K562 (cell line): Measurements from ENCODE around the gene POLD4. TPM values are rescaled to one million over a fixed set of nuclear protein-coding genes. Genes with fewer than 3 reads are reported as not detected.

ENCODE experiments used
- DNMT1 ChIP-seq: fragments of 450-650 bp; IDR thresholded peaks from 2 replicates; pipeline ENCODE4 v1.6.1; 2016; ENCODE audit warnings: antibody characterized with exemption, mild to moderate bottlenecking
- ELF1 ChIP-seq: fragments of 200-800 bp; sonication (Bioruptor generic); IDR thresholded peaks from 2 replicates; pipeline ENCODE4 v1.6.1; 2016; ENCODE audit warnings: missing genetic modification characterization, missing compliant biosample characterization
- ELF4 ChIP-seq: fragments of 450-650 bp; formaldehyde crosslinking; IDR thresholded peaks from 2 replicates; pipeline ENCODE4 v1.4.0; 2022; ENCODE audit warnings: missing genetic modification characterization
- FUS ChIP-seq: fragments of 200-400 bp; formaldehyde crosslinking; optimal IDR thresholded peaks from 2 replicates; pipeline ENCODE3; 2017; ENCODE audit warnings: low read depth, low read length
- HCFC1 ChIP-seq: IDR thresholded peaks from 2 replicates; pipeline ENCODE4 v1.6.1; 2012; ENCODE audit warnings: low read depth, low read length, improper control_type of control experiment
- HDAC2 ChIP-seq: fragments of 450-650 bp; IDR thresholded peaks from 2 replicates; pipeline ENCODE4 v1.6.1; 2016; ENCODE audit warnings: mild to moderate bottlenecking
- KDM1A ChIP-seq, 2 experiments: fragments of 450-650 bp; IDR thresholded peaks; 2 replicates each; pipeline ENCODE4 v1.6.1; 2016; ENCODE audit warnings: mild to moderate bottlenecking in 2 of 2
- KLF16 ChIP-seq: IDR thresholded peaks from 2 replicates; pipeline ENCODE4 v1.6.1; 2016; ENCODE audit warnings: antibody characterized with exemption
- KLF6 ChIP-seq: fragments of 250-450 bp; sonication (Bioruptor Pico); IDR thresholded peaks from 2 replicates; pipeline ENCODE4 v1.4.0; 2020; ENCODE audit warnings: mild to moderate bottlenecking, moderate library complexity, borderline replicate concordance
- PHF20 ChIP-seq: fragments of 450-650 bp; IDR thresholded peaks from 2 replicates; pipeline ENCODE4 v1.6.1; 2018; ENCODE audit not compliant: partially characterized antibody
- PPARD ChIP-seq: fragments of 250-450 bp; sonication (Bioruptor Pico); IDR thresholded peaks from 2 replicates; pipeline ENCODE4 v1.8.0; 2022; ENCODE audit warnings: inconsistent platforms, mild to moderate bottlenecking, moderate library complexity
- PTTG1 ChIP-seq: fragments of 450-650 bp; IDR thresholded peaks from 2 replicates; pipeline ENCODE4 v1.6.1; 2016; ENCODE audit warnings: low read depth, mild to moderate bottlenecking, missing genetic modification characterization, missing compliant biosample characterization
- ZNF431 ChIP-seq: sonication (generic); formaldehyde crosslinking; IDR thresholded peaks from 2 replicates; pipeline ENCODE4 v1.8.0; 2022; ENCODE audit warnings: mild to moderate bottlenecking, missing genetic modification reagents
- polyA plus RNA-seq, 8 experiments: library from polyadenylated mRNA; depleted of rRNA in 4 of 8; stranded (reverse) in 5 of 8; unstranded in 3 of 8; fragments of >200 nt; fragmentation: Nextera tagmentation in 2 of 8; fragmentation: Illumina TruSeq in 1 of 8; extraction: Ambion mirVana in 2 of 8; extraction: Trizol in 1 of 8; gene quantifications; 2 replicates each; pipeline versions ENCODE4 v1.2.1 to v1.2.3, GENCODE V29; 2011 to 2014; ENCODE audit warnings: inconsistent platforms in 1 of 8, missing spikeins in 1 of 8
- total RNA-seq, 7 experiments: library from RNA; depleted of rRNA in 6 of 7; stranded (reverse); fragments of >200 nt in 6 of 7; fragmentation: Illumina TruSeq in 2 of 7; extraction: Trizol in 2 of 7; gene quantifications; 2 replicates each; pipeline versions ENCODE4 v1.2.1 to v1.2.3, GENCODE V29; 2011 to 2021; ENCODE audit warnings: low replicate concordance in 1 of 7
- TF ChIP-seq, protein P1 (sequence below): fragments of 450-650 bp; formaldehyde crosslinking; IDR thresholded peaks from 2 replicates; pipeline ENCODE4 v1.4.0; 2020; ENCODE audit warnings: mild to moderate bottlenecking, moderate library complexity
- TF ChIP-seq, protein P2 (sequence below): fragments of 250-450 bp; sonication (Bioruptor Pico); IDR thresholded peaks from 2 replicates; pipeline ENCODE4 v1.4.0; 2020; ENCODE audit warnings: borderline replicate concordance
- TF ChIP-seq, protein P3 (sequence below): fragments of 250-450 bp; sonication (Bioruptor Pico); IDR thresholded peaks from 2 replicates; pipeline ENCODE4 v1.5.0; 2021
- TF ChIP-seq, protein P4 (sequence below): fragments of 450-650 bp; IDR thresholded peaks from 2 replicates; pipeline ENCODE4 v1.6.1; 2018; ENCODE audit not compliant: partially characterized antibody

Gene POLD4
- total and polyA plus RNA-seq, 9 of the 15 experiments (the other 6 are each of a cell fraction or from before 2014, with no cell fraction given): 5.8 to 64.5 (median 18.3) TPM

DNA sequence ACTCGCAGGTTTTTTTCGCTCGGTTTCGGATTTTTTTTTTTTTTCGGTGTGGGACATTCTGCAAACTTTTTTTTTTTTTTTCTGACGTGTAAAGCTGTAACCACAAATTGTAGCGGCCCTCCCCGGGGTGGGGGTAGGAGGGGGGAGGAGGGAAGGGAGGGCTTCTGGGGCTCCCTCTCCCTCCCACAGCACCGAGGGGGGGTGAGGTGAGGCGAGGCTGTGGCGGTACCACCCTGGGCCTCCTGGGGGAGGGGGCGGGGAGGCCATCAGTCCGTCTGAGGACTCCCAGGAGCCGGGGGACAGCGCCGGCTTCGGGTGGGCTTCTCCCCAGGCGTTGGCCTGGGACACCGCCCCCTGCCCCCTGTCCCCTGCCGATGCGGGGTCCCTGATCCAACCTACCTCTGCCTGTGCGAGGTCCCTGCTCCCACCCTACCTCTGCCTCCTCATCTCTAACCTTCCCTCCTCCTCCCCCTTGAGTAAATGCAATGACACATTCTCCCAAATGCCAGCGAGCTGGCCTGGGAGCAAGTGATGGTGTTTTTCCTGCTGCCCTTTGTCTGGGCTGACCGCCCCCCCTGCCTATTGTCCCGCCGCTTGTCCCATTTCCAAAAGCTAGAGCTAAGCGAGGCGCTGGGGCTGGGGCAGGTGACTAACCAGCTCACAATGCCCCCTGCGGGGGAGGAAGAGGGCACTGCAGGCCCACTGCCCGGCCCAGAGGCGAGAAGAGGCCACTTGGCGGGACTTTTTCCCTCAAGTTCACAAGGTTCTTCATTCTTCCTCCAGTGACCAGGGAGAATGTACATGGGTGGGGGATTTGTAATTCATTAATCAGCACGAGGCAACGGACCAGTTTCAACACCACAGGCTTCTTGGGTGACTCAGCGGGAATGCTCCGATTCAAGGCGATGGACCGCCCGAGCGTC is 20.6 kb upstream of the POLD4 start (continued):
- TF ChIP-seq KDM1A (IDR thresholded peaks at IDR 0.05): peak in 1 of 2 experiments; percentile 78; a peak in 2 of 4 replicates
- TF ChIP-seq ELF4 (CRISPR knock-in tag): no peak
- TF ChIP-seq, protein P1, sequence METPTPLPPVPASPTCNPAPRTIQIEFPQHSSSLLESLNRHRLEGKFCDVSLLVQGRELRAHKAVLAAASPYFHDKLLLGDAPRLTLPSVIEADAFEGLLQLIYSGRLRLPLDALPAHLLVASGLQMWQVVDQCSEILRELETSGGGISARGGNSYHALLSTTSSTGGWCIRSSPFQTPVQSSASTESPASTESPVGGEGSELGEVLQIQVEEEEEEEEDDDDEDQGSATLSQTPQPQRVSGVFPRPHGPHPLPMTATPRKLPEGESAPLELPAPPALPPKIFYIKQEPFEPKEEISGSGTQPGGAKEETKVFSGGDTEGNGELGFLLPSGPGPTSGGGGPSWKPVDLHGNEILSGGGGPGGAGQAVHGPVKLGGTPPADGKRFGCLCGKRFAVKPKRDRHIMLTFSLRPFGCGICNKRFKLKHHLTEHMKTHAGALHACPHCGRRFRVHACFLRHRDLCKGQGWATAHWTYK (CRISPR knock-in tag): no peak
- no peak for TF ChIP-seq FUS
- TF ChIP-seq HDAC2: peak; percentile 49
- TF ChIP-seq PPARD (CRISPR knock-in tag): no peak
- TF ChIP-seq, protein P2, sequence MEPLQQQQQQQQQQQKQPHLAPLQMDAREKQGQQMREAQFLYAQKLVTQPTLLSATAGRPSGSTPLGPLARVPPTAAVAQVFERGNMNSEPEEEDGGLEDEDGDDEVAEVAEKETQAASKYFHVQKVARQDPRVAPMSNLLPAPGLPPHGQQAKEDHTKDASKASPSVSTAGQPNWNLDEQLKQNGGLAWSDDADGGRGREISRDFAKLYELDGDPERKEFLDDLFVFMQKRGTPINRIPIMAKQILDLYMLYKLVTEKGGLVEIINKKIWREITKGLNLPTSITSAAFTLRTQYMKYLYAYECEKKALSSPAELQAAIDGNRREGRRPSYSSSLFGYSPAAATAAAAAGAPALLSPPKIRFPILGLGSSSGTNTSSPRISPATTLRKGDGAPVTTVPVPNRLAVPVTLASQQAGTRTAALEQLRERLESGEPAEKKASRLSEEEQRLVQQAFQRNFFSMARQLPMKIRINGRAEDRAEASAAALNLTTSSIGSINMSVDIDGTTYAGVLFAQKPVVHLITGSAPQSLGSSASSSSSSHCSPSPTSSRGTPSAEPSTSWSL (CRISPR knock-in tag): no peak
- TF ChIP-seq PTTG1 (tag): no peak
- no peak for TF ChIP-seq ZNF431 (CRISPR knock-in tag)
- no peak for TF ChIP-seq KLF6 (CRISPR knock-in tag)
- TF ChIP-seq KLF16: no peak
- no peak for TF ChIP-seq ELF1 (tag)
- no peak; the same call in 1 of the 2 replicates for TF ChIP-seq HCFC1
- TF ChIP-seq, protein P3, sequence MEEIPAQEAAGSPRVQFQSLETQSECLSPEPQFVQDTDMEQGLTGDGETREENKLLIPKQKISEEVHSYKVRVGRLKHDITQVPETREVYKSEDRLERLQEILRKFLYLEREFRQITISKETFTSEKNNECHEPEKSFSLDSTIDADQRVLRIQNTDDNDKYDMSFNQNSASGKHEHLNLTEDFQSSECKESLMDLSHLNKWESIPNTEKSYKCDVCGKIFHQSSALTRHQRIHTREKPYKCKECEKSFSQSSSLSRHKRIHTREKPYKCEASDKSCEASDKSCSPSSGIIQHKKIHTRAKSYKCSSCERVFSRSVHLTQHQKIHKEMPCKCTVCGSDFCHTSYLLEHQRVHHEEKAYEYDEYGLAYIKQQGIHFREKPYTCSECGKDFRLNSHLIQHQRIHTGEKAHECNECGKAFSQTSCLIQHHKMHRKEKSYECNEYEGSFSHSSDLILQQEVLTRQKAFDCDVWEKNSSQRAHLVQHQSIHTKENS (CRISPR knock-in tag): no peak
- no peak for TF ChIP-seq DNMT1
- TF ChIP-seq, protein P4, sequence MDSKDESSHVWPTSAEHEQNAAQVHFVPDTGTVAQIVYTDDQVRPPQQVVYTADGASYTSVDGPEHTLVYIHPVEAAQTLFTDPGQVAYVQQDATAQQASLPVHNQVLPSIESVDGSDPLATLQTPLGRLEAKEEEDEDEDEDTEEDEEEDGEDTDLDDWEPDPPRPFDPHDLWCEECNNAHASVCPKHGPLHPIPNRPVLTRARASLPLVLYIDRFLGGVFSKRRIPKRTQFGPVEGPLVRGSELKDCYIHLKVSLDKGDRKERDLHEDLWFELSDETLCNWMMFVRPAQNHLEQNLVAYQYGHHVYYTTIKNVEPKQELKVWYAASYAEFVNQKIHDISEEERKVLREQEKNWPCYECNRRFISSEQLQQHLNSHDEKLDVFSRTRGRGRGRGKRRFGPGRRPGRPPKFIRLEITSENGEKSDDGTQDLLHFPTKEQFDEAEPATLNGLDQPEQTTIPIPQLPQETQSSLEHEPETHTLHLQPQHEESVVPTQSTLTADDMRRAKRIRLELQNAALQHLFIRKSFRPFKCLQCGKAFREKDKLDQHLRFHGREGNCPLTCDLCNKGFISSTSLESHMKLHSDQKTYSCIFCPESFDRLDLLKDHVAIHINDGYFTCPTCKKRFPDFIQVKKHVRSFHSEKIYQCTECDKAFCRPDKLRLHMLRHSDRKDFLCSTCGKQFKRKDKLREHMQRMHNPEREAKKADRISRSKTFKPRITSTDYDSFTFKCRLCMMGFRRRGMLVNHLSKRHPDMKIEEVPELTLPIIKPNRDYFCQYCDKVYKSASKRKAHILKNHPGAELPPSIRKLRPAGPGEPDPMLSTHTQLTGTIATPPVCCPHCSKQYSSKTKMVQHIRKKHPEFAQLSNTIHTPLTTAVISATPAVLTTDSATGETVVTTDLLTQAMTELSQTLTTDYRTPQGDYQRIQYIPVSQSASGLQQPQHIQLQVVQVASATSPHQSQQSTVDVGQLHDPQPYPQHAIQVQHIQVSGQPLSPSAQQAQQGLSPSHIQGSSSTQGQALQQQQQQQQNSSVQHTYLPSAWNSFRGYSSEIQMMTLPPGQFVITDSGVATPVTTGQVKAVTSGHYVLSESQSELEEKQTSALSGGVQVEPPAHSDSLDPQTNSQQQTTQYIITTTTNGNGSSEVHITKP: peak; percentile 87
- TF ChIP-seq PHF20: no peak
